Measurements from ENCODE around the gene NR5A2. TPM values are rescaled to one million over a fixed set of nuclear protein-coding genes. Genes with fewer than 3 reads are reported as not detected.

NR5A2 gene
- total RNA-seq, 1 experiment from 2014 or later = not detected

GRCh38 chr1:200174525-200175295 lies 147.2 kb downstream of the NR5A2 start:
- no peaks in the 10 kb centered on the region for H3K9me2 ChIP-seq (replicated peaks; ENCODE audit: insufficient read depth, low read length)
- no peak overlapping the region for H3K4me2 ChIP-seq (ENCODE audit: low read depth, low read length, poor library complexity, severe bottlenecking)
- no peaks in the 10 kb centered on the region for H3K79me2 ChIP-seq (ENCODE audit: low read length)
- H3K4me3 ChIP-seq (ENCODE audit: low read length) = no peak overlapping the region
- no peaks in the 10 kb centered on the region for H3K9me3 ChIP-seq (ENCODE audit: low read length)
- no peak overlapping the region for H2AFZ ChIP-seq (ENCODE audit: low read length)
- H3K27ac ChIP-seq (ENCODE audit: low read length) = no peak overlapping the region
- H3K36me3 ChIP-seq (ENCODE audit: insufficient read depth, low read length) = no peaks in the 10 kb centered on the region
- DNase-seq = no peak
- H3K9ac ChIP-seq (ENCODE audit: low read length) = no peak overlapping the region
- H4K20me1 ChIP-seq (ENCODE audit: insufficient read depth, low read depth, low read length) = no peaks in the 10 kb centered on the region
- no peaks in the 10 kb centered on the region for H3K27me3 ChIP-seq (ENCODE audit: low read length)
- H3K4me1 ChIP-seq (ENCODE audit: low read length) = no peaks in the 10 kb centered on the region

GRCh38 chr1:200176181-200176580 lies 148.7 kb downstream of the NR5A2 start:
- Histone ChIP-seq H3K9me2 (replicated peaks; ENCODE audit: insufficient read depth, low read length) (no peaks in the 10 kb centered on the region), H2AFZ (ENCODE audit: low read length) (no peak overlapping the region), H4K20me1 (ENCODE audit: insufficient read depth, low read depth, low read length) (no peaks in the 10 kb centered on the region), H3K9ac (ENCODE audit: low read length) (no peak overlapping the region), H3K36me3 (ENCODE audit: insufficient read depth, low read length) (no peaks in the 10 kb centered on the region), H3K27ac (ENCODE audit: low read length) (no peak overlapping the region), H3K4me1 (ENCODE audit: low read length) (no peaks in the 10 kb centered on the region), H3K4me3 (ENCODE audit: low read length) (no peak overlapping the region), H3K4me2 (ENCODE audit: low read depth, low read length, poor library complexity, severe bottlenecking) (no peak overlapping the region), H3K79me2 (ENCODE audit: low read length) (no peaks in the 10 kb centered on the region), H3K9me3 (ENCODE audit: low read length) (no peaks in the 10 kb centered on the region), H3K27me3 (ENCODE audit: low read length) (no peaks in the 10 kb centered on the region)
- no peak for DNase-seq

- Histone ChIP-seq H3K4me1 (ENCODE audit: low read length) (no peaks in the 10 kb centered on the region), H4K20me1 (ENCODE audit: insufficient read depth, low read depth, low read length) (no peaks in the 10 kb centered on the region), H3K79me2 (ENCODE audit: low read length) (no peaks in the 10 kb centered on the region), H3K4me3 (ENCODE audit: low read length) (no peak overlapping the region), H3K9me3 (ENCODE audit: low read length) (no peaks in the 10 kb centered on the region), H2AFZ (ENCODE audit: low read length) (no peak overlapping the region), H3K9ac (ENCODE audit: low read length) (no peak overlapping the region), H3K27me3 (ENCODE audit: low read length) (no peaks in the 10 kb centered on the region), H3K9me2 (replicated peaks; ENCODE audit: insufficient read depth, low read length) (no peaks in the 10 kb centered on the region), H3K27ac (ENCODE audit: low read length) (no peak overlapping the region), H3K4me2 (ENCODE audit: low read depth, low read length, poor library complexity, severe bottlenecking) (no peak overlapping the region), H3K36me3 (ENCODE audit: insufficient read depth, low read length) (no peaks in the 10 kb centered on the region)
- no peak for DNase-seq
Observed at GRCh38 chr1:200176798-200177197, 149.3 kb downstream of the NR5A2 start.

- Histone ChIP-seq H3K4me1 (ENCODE audit: low read length) (no peaks in the 10 kb centered on the region), H3K9ac (ENCODE audit: low read length) (no peak overlapping the region), H3K27ac (ENCODE audit: low read length) (no peak overlapping the region), H2AFZ (ENCODE audit: low read length) (no peak overlapping the region), H3K79me2 (ENCODE audit: low read length) (no peaks in the 10 kb centered on the region), H3K4me2 (ENCODE audit: low read depth, low read length, poor library complexity, severe bottlenecking) (no peak overlapping the region), H3K36me3 (ENCODE audit: insufficient read depth, low read length) (no peaks in the 10 kb centered on the region), H3K4me3 (ENCODE audit: low read length) (no peak overlapping the region), H4K20me1 (ENCODE audit: insufficient read depth, low read depth, low read length) (no peaks in the 10 kb centered on the region), H3K9me3 (ENCODE audit: low read length) (no peaks in the 10 kb centered on the region), H3K27me3 (ENCODE audit: low read length) (no peaks in the 10 kb centered on the region), H3K9me2 (replicated peaks; ENCODE audit: insufficient read depth, low read length) (no peaks in the 10 kb centered on the region)
- DNase-seq = no peak
Observed at GRCh38 chr1:200178340-200178739, 150.8 kb downstream of the NR5A2 start.

- H3K9me3 ChIP-seq (ENCODE audit: low read length) = no peaks in the 10 kb centered on the region
- DNase-seq = no peak
- H2AFZ ChIP-seq (ENCODE audit: low read length) = no peak overlapping the region
- H3K36me3 ChIP-seq (ENCODE audit: insufficient read depth, low read length) = no peaks in the 10 kb centered on the region
- H3K4me1 ChIP-seq (ENCODE audit: low read length) = no peaks in the 10 kb centered on the region
- H3K27me3 ChIP-seq (ENCODE audit: low read length) = no peaks in the 10 kb centered on the region
- H3K9me2 ChIP-seq (replicated peaks; ENCODE audit: insufficient read depth, low read length) = no peaks in the 10 kb centered on the region
- no peak overlapping the region for H3K9ac ChIP-seq (ENCODE audit: low read length)
- no peak overlapping the region for H3K27ac ChIP-seq (ENCODE audit: low read length)
- H3K79me2 ChIP-seq (ENCODE audit: low read length) = no peaks in the 10 kb centered on the region
- H4K20me1 ChIP-seq (ENCODE audit: insufficient read depth, low read depth, low read length) = no peaks in the 10 kb centered on the region
- no peak overlapping the region for H3K4me3 ChIP-seq (ENCODE audit: low read length)
- no peak overlapping the region for H3K4me2 ChIP-seq (ENCODE audit: low read depth, low read length, poor library complexity, severe bottlenecking)
Observed at GRCh38 chr1:200179126-200179780, 151.7 kb downstream of the NR5A2 start.

- H3K79me2 ChIP-seq (ENCODE audit: low read length) = no peaks in the 10 kb centered on the region
- no peak overlapping the region for H3K9ac ChIP-seq (ENCODE audit: low read length)
- H3K4me2 ChIP-seq (ENCODE audit: low read depth, low read length, poor library complexity, severe bottlenecking) = no peak overlapping the region
- no peaks in the 10 kb centered on the region for H3K9me3 ChIP-seq (ENCODE audit: low read length)
- no peak overlapping the region for H2AFZ ChIP-seq (ENCODE audit: low read length)
- no peaks in the 10 kb centered on the region for H4K20me1 ChIP-seq (ENCODE audit: insufficient read depth, low read depth, low read length)
- H3K9me2 ChIP-seq (replicated peaks; ENCODE audit: insufficient read depth, low read length) = no peaks in the 10 kb centered on the region
- H3K27me3 ChIP-seq (ENCODE audit: low read length) = no peaks in the 10 kb centered on the region
- H3K36me3 ChIP-seq (ENCODE audit: insufficient read depth, low read length) = no peaks in the 10 kb centered on the region
- no peak overlapping the region for H3K4me3 ChIP-seq (ENCODE audit: low read length)
- no peak for DNase-seq
- H3K27ac ChIP-seq (ENCODE audit: low read length) = no peak overlapping the region
- H3K4me1 ChIP-seq (ENCODE audit: low read length) = no peaks in the 10 kb centered on the region
Observed at GRCh38 chr1:200179781-200180160, 152.3 kb downstream of the NR5A2 start.

GRCh38 chr1:200180821-200181220 lies 153.3 kb downstream of the NR5A2 start:
- Histone ChIP-seq H3K9me2 (replicated peaks; ENCODE audit: insufficient read depth, low read length) (no peaks in the 10 kb centered on the region), H3K9ac (ENCODE audit: low read length) (no peak overlapping the region), H3K36me3 (ENCODE audit: insufficient read depth, low read length) (no peaks in the 10 kb centered on the region), H3K27me3 (ENCODE audit: low read length) (no peaks in the 10 kb centered on the region), H3K27ac (ENCODE audit: low read length) (no peak overlapping the region), H3K79me2 (ENCODE audit: low read length) (no peaks in the 10 kb centered on the region), H3K4me2 (ENCODE audit: low read depth, low read length, poor library complexity, severe bottlenecking) (no peak overlapping the region), H3K4me3 (ENCODE audit: low read length) (no peak overlapping the region), H3K4me1 (ENCODE audit: low read length) (no peaks in the 10 kb centered on the region), H4K20me1 (ENCODE audit: insufficient read depth, low read depth, low read length) (no peaks in the 10 kb centered on the region), H2AFZ (ENCODE audit: low read length) (no peak overlapping the region), H3K9me3 (ENCODE audit: low read length) (no peaks in the 10 kb centered on the region)
- no peak for DNase-seq

GRCh38 chr1:200181861-200182260 lies 154.4 kb downstream of the NR5A2 start:
- Histone ChIP-seq H3K4me2 (ENCODE audit: low read depth, low read length, poor library complexity, severe bottlenecking) (no peak overlapping the region), H3K9ac (ENCODE audit: low read length) (no peak overlapping the region), H2AFZ (ENCODE audit: low read length) (no peak overlapping the region), H3K4me3 (ENCODE audit: low read length) (no peak overlapping the region), H3K4me1 (ENCODE audit: low read length) (no peaks in the 10 kb centered on the region), H3K27me3 (ENCODE audit: low read length) (no peaks in the 10 kb centered on the region), H3K79me2 (ENCODE audit: low read length) (no peaks in the 10 kb centered on the region), H3K27ac (ENCODE audit: low read length) (no peak overlapping the region), H3K36me3 (ENCODE audit: insufficient read depth, low read length) (no peaks in the 10 kb centered on the region), H3K9me3 (ENCODE audit: low read length) (no peaks in the 10 kb centered on the region), H3K9me2 (replicated peaks; ENCODE audit: insufficient read depth, low read length) (no peaks in the 10 kb centered on the region), H4K20me1 (ENCODE audit: insufficient read depth, low read depth, low read length) (no peaks in the 10 kb centered on the region)
- no peak for DNase-seq

Measured in Karpas-422 (cell line).